NCI-H2196 treated with DMSO at 0.1 percent for 48 hours (cell line): ENCODE measurements around the gene CCDC78.
A peak's percentile ranks its signal among the peaks of the same experiment; 100 is the strongest.
"Not testable (repeated sequence)": the region's sequence is repeated elsewhere in the genome, so short reads cannot be mapped to it uniquely, and the experiment has no call there.

Experiments
- DNase-seq: peaks from one replicate; lab custom pipeline; 2025; ENCODE audit not compliant: unreplicated experiment; lab: John Stamatoyannopoulos, UW

CCDC78 gene

GRCh38 chr16:695355-696089 is 30.7 kb downstream of the CCDC78 start:
- peak; percentile 96 for DNase-seq

- DNase-seq: no peak
Measured at GRCh38 chr16:694863-695354, 31.3 kb downstream of the CCDC78 start.

- DNase-seq: no peak
Measured at GRCh38 chr16:694187-694862, 31.9 kb downstream of the CCDC78 start.

- DNase-seq: no peak
Measured at GRCh38 chr16:693766-694165, 32.5 kb downstream of the CCDC78 start.

GRCh38 chr16:693364-693763 is 32.9 kb downstream of the CCDC78 start:
- DNase-seq: no peak

GRCh38 chr16:692356-693108 is 33.7 kb downstream of the CCDC78 start:
- no peak for DNase-seq

- DNase-seq: not testable (repeated sequence)
Measured at GRCh38 chr16:691242-691641, 35.0 kb downstream of the CCDC78 start.

- no peak for DNase-seq
Measured at GRCh38 chr16:689175-689897, 36.9 kb downstream of the CCDC78 start.

GRCh38 chr16:687499-687898 is 38.7 kb downstream of the CCDC78 start:
- DNase-seq: no peak

- no peak for DNase-seq
Measured at GRCh38 chr16:686459-687260, 39.6 kb downstream of the CCDC78 start.

GRCh38 chr16:685967-686366 is 40.3 kb downstream of the CCDC78 start:
- peak; percentile 41 for DNase-seq

GRCh38 chr16:684961-685696 is 41.1 kb downstream of the CCDC78 start:
- peak; percentile 91 for DNase-seq

- peak; percentile 95 for DNase-seq
Measured at GRCh38 chr16:684071-684794, 42.0 kb downstream of the CCDC78 start, which contains the start of gene JMJD8. Gene JMJD8 (minus strand): TSS chr16:684334. CDS start chr16:684319, 15 bp downstream.

- DNase-seq: no peak
Measured at GRCh38 chr16:683396-684070, 42.7 kb downstream of the CCDC78 start.

- DNase-seq: no peak
Measured at GRCh38 chr16:682493-683395, 43.5 kb downstream of the CCDC78 start.

- DNase-seq: no peak
Measured at GRCh38 chr16:681746-682427, 44.4 kb downstream of the CCDC78 start.
